Activated naive CD4-positive, alpha-beta T cell treated with anti-CD3 and anti-CD28 coated beads, Interleukin-2, amount 50 U/mL, for 16 hours (primary cell): Measurements from ENCODE around the gene NCAPD3.
"Not testable (repeated sequence)": the region's sequence is repeated elsewhere in the genome, so short reads cannot be mapped to it uniquely, and the experiment has no call there.

Experiments
- DNase-seq: peaks from one replicate; pipeline ENCODE4 v3.0.0-alpha.2; 2020

NCAPD3 gene, protein sequence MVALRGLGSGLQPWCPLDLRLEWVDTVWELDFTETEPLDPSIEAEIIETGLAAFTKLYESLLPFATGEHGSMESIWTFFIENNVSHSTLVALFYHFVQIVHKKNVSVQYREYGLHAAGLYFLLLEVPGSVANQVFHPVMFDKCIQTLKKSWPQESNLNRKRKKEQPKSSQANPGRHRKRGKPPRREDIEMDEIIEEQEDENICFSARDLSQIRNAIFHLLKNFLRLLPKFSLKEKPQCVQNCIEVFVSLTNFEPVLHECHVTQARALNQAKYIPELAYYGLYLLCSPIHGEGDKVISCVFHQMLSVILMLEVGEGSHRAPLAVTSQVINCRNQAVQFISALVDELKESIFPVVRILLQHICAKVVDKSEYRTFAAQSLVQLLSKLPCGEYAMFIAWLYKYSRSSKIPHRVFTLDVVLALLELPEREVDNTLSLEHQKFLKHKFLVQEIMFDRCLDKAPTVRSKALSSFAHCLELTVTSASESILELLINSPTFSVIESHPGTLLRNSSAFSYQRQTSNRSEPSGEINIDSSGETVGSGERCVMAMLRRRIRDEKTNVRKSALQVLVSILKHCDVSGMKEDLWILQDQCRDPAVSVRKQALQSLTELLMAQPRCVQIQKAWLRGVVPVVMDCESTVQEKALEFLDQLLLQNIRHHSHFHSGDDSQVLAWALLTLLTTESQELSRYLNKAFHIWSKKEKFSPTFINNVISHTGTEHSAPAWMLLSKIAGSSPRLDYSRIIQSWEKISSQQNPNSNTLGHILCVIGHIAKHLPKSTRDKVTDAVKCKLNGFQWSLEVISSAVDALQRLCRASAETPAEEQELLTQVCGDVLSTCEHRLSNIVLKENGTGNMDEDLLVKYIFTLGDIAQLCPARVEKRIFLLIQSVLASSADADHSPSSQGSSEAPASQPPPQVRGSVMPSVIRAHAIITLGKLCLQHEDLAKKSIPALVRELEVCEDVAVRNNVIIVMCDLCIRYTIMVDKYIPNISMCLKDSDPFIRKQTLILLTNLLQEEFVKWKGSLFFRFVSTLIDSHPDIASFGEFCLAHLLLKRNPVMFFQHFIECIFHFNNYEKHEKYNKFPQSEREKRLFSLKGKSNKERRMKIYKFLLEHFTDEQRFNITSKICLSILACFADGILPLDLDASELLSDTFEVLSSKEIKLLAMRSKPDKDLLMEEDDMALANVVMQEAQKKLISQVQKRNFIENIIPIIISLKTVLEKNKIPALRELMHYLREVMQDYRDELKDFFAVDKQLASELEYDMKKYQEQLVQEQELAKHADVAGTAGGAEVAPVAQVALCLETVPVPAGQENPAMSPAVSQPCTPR (N-terminal part only)

DNA sequence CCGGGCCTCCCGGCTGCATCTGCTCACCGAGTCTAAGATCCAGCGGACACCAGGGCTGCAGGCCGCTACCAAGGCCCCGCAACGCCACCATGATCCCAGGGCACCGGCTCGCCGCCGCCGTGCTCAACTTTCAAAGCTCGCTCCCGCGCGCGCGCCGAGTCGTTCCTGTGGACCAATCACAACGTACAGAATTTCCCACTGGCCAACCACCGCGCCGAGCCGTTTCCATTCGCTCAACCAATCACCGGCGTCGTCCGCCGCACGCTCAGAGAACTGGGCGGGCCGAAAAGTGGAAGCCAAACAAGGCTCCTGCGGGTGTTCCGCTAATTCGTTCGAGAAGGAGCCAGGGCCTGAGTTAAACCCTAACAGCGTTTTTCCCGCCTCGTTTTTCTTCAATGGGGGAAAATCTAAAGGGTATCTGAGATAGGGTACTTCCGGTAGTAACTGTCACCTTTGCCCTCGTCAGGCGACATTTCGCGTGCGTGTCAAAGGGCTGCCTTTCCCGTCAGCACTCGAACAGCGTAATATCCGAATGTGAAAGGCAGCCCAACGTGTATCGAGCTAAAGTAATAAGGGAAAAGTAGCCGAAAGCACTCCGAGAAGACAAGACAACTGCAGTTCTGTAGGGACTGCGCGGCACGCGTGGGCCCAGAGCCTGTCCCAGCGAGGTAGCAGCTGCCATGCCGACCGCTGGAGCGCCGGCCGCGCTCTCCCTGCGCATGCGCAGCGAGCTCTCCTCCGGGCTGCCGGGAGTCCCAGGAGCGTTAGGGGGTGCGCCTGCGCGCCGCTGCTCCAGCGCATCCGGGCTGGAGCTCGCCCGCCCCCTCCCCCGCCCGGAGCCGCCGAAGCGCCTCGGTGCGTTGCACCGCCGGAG, at the start of gene NCAPD3, which contains the start of gene VPS26B:
NCAPD3 (minus strand) TSS at position 132 of the 874 bp plus-strand sequence; CDS start at position 91, 41 bp downstream.
VPS26B (plus strand) TSS at position 836 of the 874 bp plus-strand sequence. CDS start 452 bp downstream, outside the sequence.
- peak; percentile 97 for DNase-seq

DNA sequence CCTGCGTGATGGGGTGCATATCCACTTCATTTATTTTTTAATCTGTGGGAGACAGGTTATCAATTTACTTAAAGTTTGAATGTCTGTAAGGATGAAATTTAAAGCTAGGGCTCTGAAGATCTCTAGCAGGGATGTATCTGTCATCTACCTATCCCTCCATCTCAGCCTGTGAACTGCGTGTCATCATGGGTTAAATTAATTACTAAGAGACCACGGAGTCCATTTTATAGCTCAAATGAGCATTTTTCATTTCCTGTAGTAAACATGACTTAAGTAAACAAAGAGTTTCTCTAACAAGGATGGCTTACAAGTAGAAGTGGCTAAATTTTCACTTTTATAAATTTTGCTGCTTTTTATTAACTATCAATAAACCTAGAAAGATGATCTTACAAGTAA, 49.5 kb upstream of the NCAPD3 start:
- no peak for DNase-seq

DNA sequence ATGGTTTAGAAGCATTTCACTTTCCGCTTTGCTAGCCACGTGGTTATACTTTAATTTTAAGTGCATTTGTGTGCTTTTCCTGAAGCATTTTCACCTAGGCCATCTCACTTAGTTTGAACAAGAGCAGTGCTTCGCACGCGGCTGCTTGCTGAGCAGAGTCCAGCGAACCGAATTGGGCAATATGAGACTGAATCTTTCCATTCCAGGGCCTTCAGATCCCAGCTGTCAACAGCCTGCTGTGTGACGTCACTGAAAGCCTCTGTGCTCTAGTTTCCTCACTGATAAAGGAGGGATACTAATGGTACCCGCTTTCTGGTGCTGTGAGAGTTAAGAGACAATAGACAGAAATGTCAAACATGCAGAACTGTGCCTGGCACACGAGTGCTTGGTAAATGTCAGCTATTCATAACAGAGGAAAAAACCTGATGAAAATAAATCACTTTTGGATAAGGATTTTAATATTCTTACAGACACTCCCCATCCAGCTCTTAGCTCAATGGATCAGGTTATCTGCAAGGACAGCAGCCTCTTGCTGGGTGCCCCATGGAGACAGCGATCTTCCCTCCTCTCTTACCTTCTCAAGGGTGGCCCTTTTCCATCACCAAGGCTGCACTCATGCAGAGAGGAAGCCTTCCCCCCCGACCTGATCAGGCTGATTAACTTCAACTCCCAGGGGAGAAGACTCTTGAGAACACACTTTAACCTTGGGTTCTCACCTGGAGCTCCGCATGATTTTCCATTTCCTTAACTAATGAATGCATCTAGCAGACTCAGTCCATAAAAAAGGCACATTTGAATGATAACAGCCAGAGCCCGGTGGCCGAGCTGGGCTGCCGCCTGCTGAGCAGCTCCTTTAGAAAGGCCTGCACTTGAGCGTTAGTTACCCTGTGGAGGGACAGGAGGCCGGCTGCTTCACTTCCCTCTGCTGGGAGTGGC, 48.9 kb upstream of the NCAPD3 start:
- no peak for DNase-seq

DNA sequence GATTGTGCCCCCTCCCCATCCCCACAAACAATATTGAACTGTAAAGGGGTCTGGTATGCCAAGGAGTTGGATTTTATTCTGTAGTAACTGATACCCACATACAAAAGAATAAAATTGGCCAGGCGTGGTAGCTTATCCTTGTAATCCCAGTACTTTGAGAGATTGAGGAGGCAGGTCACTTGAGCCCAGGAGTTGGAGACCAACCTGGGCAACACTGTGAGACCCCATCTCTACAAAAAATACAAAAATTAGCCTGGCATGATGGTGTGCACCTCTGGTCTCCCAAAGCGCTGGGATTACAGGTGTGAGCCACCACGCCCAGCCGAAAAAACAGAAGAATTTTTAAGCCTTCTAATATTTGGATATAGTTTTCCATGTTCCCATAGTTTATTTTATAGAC, 48.2 kb upstream of the NCAPD3 start:
- DNase-seq = no peak

DNA sequence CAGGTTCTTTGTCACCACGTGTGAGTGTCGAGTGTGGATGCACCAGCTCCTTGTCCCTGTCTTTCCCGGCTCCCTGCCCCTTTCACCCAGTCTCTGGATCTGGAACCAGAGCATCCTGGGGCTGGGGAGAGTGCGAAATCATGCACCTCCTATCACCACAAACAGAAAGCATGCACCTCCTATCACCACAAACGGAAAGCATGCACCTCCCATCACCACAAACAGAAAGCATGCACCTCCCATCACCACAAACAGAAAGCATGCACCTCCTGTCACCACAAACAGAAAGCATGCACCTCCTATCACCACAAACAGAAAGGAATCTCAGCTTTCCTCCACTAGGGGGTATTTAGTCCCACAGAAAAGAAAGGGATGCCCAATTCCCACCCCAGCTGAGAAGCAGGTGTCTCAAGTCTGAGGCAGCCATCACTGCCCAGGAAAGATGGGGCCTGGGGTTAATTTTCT, 46.5 kb upstream of the NCAPD3 start:
- DNase-seq = no peak

DNA sequence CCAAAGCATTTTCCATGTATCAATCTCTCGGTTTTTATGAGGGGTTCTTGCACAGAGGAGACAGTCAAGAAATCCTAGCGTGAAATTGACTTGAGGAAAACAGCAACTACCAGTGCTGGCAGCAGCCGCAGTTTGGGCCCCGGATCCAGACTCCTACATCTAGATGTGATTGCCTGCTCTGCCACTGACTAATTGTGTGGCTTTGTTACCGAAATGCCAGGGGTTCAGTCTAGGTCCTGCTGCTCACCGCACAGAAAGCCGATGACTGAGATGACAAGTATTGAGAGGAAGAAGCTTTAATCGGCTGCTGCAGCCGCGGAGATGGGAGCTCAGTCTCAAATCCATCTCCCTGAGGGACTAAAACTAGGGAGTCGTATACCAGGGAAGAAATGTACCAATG, 44.2 kb upstream of the NCAPD3 start:
- DNase-seq = no peak

DNA sequence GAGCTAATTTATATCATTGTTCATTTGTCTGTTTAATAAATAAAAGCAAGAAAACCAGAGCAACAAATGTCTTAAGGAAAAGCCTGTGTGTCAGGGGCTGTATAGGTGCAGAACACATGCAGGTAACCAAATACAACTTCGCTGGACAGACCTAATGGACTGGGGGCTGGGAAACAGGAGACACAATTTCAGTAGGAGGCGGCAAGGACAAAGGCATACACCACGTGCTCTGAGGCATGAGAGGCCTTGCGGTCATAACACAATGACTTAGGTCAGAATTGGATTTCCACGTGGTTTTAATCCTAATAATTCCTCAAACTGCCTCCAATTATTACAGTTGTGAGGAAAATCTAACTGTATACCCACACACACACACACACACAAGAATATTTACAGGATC, 43.7 kb upstream of the NCAPD3 start:
- DNase-seq = no peak

DNA sequence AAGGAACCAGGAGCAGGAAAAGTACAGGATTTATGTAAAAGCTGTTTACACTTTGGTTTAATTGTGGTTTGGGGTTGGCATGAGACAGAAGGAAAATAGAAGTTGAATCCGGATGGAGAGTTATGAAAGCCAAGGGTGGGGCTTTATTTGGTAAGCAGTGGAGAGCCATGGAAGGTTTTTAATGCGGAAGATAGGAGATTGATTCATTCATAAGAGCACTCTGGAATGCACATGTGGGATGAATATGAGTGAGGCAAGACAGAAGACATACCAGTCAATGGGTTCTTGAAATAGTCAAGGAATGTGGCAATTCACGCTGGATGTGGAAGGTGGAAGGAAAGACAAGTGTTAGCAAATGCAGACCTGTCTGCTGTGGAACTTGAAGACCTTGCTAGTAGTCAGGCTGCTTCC, 43.1 kb upstream of the NCAPD3 start:
- DNase-seq = no peak

DNA sequence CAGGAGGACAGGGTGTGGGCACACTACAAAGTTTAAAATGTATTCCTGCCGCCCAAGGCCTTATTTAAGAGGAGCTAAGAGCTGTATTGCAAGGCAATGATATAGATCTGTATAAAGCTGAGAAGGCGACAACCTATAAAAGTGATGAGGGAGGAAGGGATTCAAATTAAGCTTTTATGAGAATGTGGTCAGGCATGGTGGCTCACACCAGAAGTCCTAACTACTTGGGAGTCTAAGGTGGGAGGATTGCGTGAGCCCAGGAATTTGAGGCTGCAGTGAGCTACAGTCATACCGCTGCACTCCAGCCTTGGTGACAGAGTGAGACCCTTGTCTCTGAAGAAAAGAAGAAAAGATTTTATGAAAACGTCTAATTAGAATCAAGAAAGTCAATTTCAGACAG, 42.7 kb upstream of the NCAPD3 start:
- DNase-seq = no peak

DNA sequence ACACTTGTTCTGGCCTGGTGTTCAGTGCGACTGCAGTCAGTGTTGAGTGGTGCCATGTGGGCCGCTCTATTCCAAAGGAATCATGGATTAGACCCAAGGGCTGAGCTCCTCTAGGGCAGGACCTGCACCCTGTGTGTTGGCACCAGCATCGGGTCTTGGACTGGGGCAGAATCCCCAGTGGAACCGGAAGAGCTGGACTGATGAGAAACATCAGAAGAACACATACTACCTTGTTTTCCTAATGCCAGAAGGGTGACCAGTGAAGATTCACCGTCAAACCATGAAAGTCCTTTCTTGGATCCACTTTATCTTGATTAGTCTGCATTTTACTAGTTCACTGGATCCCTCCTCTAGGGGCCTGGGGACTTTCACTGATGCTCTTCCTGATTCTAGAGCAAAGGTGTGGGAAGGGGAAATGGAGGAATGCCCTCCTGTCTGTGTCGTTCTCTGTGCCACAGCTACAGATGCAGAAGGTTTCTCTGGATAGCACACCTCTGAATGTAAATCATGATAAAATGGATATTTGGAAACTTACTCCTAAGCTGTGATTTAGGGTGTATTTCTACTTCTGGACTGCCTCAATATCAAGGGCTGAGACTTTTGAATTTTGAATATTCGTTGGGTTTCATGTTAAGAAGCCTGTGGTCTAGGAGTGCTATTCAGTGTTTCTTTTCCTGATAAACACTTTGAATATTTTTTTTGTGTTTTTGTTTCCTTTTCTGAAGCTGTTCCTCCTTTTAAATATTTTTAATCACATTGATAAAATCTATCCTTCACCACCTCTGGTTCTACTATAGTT, 41.4 kb upstream of the NCAPD3 start:
- DNase-seq = no peak

DNA sequence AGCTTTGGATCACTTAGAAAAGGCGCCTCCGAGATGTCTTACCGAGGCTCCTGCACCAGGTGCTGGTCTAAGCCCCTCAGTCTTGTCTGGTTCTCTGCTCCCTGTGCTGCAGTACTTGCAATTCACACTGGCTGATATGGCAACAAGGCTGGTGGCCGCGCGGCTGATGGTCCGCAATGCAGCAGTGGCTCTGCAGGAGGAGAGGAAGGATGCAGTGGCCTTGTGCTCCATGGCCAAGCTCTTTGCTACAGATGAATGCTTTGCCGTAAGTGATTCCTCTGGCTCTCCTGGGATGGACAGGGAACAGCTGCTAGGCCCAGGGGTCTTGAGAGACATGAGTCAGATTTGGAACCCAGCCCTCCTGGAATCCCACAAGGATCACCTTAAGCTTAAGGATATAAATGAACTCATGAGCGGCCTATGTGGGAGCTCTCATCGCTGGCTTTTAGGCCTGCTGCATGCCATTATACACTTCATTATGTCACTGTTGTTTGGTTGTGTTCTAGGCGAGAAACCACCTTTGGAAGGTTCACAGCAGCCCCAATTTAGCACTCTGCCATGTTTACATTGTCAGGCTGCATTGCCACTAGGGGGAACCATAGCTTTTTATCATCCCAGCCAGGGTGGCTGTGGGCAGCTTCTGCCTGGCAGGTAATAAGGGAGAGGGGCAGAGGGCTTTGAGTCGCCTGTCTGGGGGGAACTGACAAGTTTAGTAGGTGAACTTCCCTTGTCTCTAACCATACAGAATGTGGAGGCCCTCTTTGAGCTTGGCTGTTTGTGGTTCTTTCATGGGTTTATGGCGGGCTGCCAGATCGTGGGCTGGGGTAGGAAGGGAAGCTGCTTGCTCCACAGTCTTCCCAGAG, 38.1 kb upstream of the NCAPD3 start:
- peak; percentile 45 for DNase-seq

DNA sequence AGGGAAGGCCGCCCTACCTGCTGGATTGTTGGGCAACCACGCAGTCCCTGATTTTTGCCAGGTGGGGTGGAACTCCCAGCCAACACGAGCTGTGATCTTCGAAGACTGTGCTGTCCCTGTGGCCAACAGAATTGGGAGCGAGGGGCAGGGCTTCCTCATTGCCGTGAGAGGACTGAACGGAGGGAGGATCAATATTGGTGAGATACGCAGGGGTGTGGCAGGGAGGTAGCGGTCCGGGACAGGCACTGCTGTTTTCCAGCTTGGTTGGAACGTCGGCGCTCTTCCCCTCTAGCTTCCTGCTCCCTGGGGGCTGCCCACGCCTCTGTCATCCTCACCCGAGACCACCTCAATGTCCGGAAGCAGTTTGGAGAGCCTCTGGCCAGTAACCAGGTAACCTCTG, 37.2 kb upstream of the NCAPD3 start:
- no peak for DNase-seq

DNA sequence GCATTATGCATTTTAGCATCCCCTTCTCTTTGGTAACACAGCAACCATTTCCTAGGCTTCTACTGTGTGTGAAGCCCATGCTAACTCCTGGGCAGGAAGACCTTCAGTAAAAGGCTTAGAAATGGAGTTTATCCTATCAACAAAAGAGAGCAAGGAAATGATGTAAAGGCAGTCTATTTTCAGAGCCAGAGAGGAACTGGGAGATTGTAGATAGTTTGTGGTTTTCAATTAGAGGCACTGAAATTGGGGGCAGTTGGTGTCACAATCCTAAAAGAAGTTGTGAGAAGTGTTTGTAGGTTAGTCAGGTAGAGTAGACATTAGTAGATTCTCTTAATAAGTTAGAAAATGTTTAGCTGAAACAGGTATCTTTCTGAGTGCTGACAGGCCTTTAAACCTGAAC, 36.7 kb upstream of the NCAPD3 start:
- no peak for DNase-seq

DNA sequence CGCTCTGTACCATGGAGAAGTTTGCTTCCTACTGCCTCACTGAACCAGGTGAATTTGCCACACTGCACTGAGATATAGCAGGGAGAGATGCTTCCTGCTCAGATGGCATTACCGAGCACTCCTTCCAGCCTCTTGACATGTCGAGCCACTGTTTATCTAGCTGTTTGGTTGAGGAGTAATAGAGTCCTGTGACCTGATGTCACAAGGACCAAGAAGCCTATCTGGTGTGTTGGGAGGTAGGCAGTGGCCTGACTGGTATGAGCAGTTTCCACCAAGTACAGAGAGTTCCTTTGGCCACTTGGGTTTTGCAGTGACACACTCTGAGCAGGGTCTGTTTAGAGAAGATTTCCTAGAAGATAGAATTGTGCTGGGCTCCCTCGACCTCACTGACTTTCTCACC, 34.8 kb upstream of the NCAPD3 start:
- DNase-seq = no peak

DNA sequence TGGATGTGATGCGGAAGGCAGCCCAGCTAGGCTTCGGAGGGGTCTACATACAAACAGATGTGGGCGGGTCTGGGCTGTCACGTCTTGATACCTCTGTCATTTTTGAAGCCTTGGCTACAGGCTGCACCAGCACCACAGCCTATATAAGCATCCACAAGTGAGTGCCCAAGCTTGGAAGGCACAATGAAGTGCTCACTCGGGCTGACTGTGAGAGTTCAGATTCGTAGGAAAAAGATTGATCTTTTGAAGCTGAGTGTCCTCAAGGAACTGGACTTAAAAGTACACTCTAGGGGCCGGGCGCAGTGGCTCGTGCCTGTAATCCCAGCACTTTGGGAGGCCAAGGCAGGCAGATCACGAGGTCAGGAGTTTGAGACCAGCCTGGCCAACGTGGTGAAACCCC, 33.3 kb upstream of the NCAPD3 start:
- DNase-seq = no peak

DNA sequence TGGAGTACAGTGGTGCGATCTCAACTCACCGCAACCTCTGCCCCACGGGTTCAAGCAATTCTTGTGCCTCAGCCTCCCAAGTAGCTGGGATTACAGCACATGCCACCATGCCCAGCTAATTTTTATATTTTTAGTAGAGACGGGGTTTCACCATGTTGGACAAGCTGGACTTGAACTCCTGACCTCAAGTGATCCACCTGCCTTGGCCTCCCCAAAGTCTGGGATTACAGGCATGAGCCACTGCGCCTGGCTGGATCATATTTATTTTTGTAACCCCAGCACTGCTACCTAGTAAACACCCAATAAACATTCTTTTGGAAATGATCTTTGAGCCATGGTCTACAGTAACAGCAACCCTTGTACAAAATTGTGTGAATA, 31.4 kb upstream of the NCAPD3 start:
- not testable (repeated sequence) for DNase-seq

DNA sequence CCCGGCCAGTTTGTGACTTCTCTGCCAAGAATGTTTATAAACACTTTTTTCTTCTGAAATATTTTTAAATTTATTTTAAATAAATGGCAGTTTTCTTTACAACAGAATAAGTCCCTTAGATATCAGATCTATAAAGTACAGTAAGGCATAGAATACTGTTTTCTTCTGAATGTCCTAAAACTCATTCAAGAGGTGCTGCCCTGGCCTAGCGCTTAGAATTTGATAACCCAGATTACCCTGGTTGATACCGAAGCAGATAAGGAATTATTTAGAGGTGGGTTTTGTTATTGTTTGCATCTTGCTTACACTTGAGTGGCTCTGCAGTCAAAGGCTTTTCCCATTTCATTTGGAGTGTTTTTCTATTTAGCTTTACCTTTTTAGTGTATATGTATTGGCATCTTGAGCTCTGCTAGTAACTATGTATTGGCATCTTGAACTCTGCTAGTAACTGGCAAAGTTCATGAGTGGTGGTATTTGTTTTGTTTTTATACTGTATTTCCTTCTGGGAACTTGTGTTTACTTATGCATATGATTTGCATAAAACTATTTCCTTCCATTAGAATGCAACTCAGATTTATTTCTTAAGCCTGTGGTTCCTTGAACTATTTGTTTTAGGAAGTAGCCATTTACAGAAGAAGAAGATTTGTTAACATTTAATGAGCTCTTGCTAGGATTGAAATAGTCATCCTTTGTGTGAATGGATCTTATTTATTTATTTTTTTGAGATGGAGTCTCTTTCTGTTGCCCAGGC, 30.8 kb upstream of the NCAPD3 start:
- no peak for DNase-seq
